ENCODE measurements around the gene ZFYVE28. TPM values are rescaled to one million over a fixed set of nuclear protein-coding genes. Genes with fewer than 3 reads are reported as not detected.
"Not testable (repeated sequence)": the region's sequence is repeated elsewhere in the genome, so short reads cannot be mapped to it uniquely, and the experiment has no call there.

ZFYVE28 gene
- 1 to 10 TPM; 2.7 to 9.9 TPM for total RNA-seq

- DNase-seq (ENCODE audit: low spot score in 2 of 2) = peak; percentile 15 to 67
- no peaks in the 10 kb centered on the region for H3K9me3 Mint-ChIP-seq
- peaks cover 5 to 8% of the 10 kb centered on the region in 2 donors for H3K36me3 Mint-ChIP-seq
- peak within 1 kb of the TSS; percentile 40 to 92 for H3K27ac Mint-ChIP-seq
- no peak for ATAC-seq
Observed at GRCh38 chr4:2417765-2418649, at the start of gene ZFYVE28. ZFYVE28 (minus strand) TSS chr4:2418645; CDS start chr4:2418323, 322 bp downstream.

- H3K27ac Mint-ChIP-seq = not testable (repeated sequence)
- H3K36me3 Mint-ChIP-seq = peaks cover 21 to 27% of the 10 kb centered on the region in 2 donors
Observed at GRCh38 chr4:2465544-2465943, 47.1 kb upstream of the ZFYVE28 start.

GRCh38 chr4:2465032-2465431 lies 46.6 kb upstream of the ZFYVE28 start:
- H3K27ac Mint-ChIP-seq = no peak overlapping the region
- H3K36me3 Mint-ChIP-seq = peaks cover 16 to 22% of the 10 kb centered on the region in 2 donors
- ATAC-seq = no peak
- H3K9me3 Mint-ChIP-seq = no peaks in the 10 kb centered on the region
- DNase-seq (ENCODE audit: low spot score in 2 of 2) = no peak

More at GRCh38 chr4:2465544-2465943, 47.1 kb upstream of the ZFYVE28 start:
- DNase-seq (ENCODE audit: low spot score in 2 of 2); ATAC-seq; H3K9me3 Mint-ChIP-seq: not testable (repeated sequence)

GRCh38 chr4:2462992-2463762 lies 44.7 kb upstream of the ZFYVE28 start:
- no peak for DNase-seq (ENCODE audit: low spot score in 2 of 2)
- H3K9me3 Mint-ChIP-seq = no peaks in the 10 kb centered on the region
- ATAC-seq = no peak
- no peak overlapping the region for H3K27ac Mint-ChIP-seq
- H3K36me3 Mint-ChIP-seq = peaks cover 4 to 5% of the 10 kb centered on the region in 2 donors

GRCh38 chr4:2462218-2462991 lies 44.0 kb upstream of the ZFYVE28 start:
- peak; percentile 70 to 72 for DNase-seq (ENCODE audit: low spot score in 2 of 2)
- no peaks in the 10 kb centered on the region for H3K36me3 Mint-ChIP-seq
- no peak overlapping the region for H3K27ac Mint-ChIP-seq
- ATAC-seq = peak; percentile 96 to 97
- no peaks in the 10 kb centered on the region for H3K9me3 Mint-ChIP-seq

- Mint-ChIP-seq H3K36me3 (no peaks in the 10 kb centered on the region), H3K27ac (no peak overlapping the region), H3K9me3 (no peaks in the 10 kb centered on the region)
- no peak for ATAC-seq
- no peak for DNase-seq (ENCODE audit: low spot score in 2 of 2)
Observed at GRCh38 chr4:2461246-2461960, 43.0 kb upstream of the ZFYVE28 start.

- ATAC-seq (no peak), DNase-seq (ENCODE audit: low spot score in 2 of 2) (no peak)
- H3K36me3 Mint-ChIP-seq = no peaks in the 10 kb centered on the region
- no peaks in the 10 kb centered on the region for H3K9me3 Mint-ChIP-seq
- H3K27ac Mint-ChIP-seq = no peak overlapping the region
Observed at GRCh38 chr4:2459589-2460349, 41.3 kb upstream of the ZFYVE28 start.

GRCh38 chr4:2458546-2459491 lies 40.4 kb upstream of the ZFYVE28 start:
- no peaks in the 10 kb centered on the region for H3K36me3 Mint-ChIP-seq
- DNase-seq (ENCODE audit: low spot score in 2 of 2) (no peak), ATAC-seq (no peak)
- no peak overlapping the region for H3K27ac Mint-ChIP-seq
- no peaks in the 10 kb centered on the region for H3K9me3 Mint-ChIP-seq

- Mint-ChIP-seq H3K9me3 (no peaks in the 10 kb centered on the region), H3K36me3 (no peaks in the 10 kb centered on the region)
Observed at GRCh38 chr4:2457481-2458295, 39.2 kb upstream of the ZFYVE28 start.

GRCh38 chr4:2451821-2452785 lies 33.7 kb upstream of the ZFYVE28 start:
- no peak overlapping the region for H3K27ac Mint-ChIP-seq
- H3K9me3 Mint-ChIP-seq = no peaks in the 10 kb centered on the region
- DNase-seq (ENCODE audit: low spot score in 2 of 2) (no peak), ATAC-seq (no peak)
- H3K36me3 Mint-ChIP-seq = no peaks in the 10 kb centered on the region

More at GRCh38 chr4:2457481-2458295, 39.2 kb upstream of the ZFYVE28 start:
- DNase-seq (ENCODE audit: low spot score in 2 of 2) (no peak), ATAC-seq (no peak)
- H3K27ac Mint-ChIP-seq = peak overlapping the region in 1 of 2 donors; percentile 70

- no peak for DNase-seq (ENCODE audit: low spot score in 2 of 2)
- no peaks in the 10 kb centered on the region for H3K9me3 Mint-ChIP-seq
- ATAC-seq = no peak
- H3K36me3 Mint-ChIP-seq = no peaks in the 10 kb centered on the region
- no peak overlapping the region for H3K27ac Mint-ChIP-seq
Observed at GRCh38 chr4:2451036-2451520, 32.6 kb upstream of the ZFYVE28 start.

GRCh38 chr4:2450394-2451035 lies 32.1 kb upstream of the ZFYVE28 start:
- Mint-ChIP-seq H3K27ac (no peak overlapping the region), H3K36me3 (no peaks in the 10 kb centered on the region), H3K9me3 (no peaks in the 10 kb centered on the region)
- no peak for DNase-seq (ENCODE audit: low spot score in 2 of 2)
- ATAC-seq = no peak
